Measurements from ENCODE around the gene MAP2K1.

- TF ChIP-seq CTCF (IDR thresholded peaks at IDR 0.05; ENCODE audit: poor library complexity) (no peak), EZH2 (IDR thresholded peaks at IDR 0.05; ENCODE audit: borderline replicate concordance) (no peak)
Measured at GRCh38 chr15:66388043-66388363, 1.3 kb downstream of the MAP2K1 start.

Data from hepatocyte (in vitro differentiated cells).